GM12878 (cell line): ENCODE data around the gene LRRC74B. TPM values are rescaled to one million over a fixed set of nuclear protein-coding genes. Genes with fewer than 3 reads are reported as not detected.

Experiments
- ATF2 ChIP-seq: IDR thresholded peaks from 2 replicates; pipeline ENCODE4 v1.6.1; 2012; ENCODE audit warnings: low read length, inconsistent platforms
- ATF3 ChIP-seq: IDR thresholded peaks from 2 replicates; pipeline ENCODE4 v1.6.1; 2011; ENCODE audit warnings: low read depth, mild to moderate bottlenecking, low read length, moderate library complexity, borderline replicate concordance; ENCODE audit errors: extremely low read depth
- CHD4 ChIP-seq: fragments of 200-600 bp; sonication (generic); IDR thresholded peaks from 2 replicates; pipeline ENCODE4 v1.6.1; 2016; ENCODE audit warnings: mild to moderate bottlenecking
- EP300 ChIP-seq, 2 experiments: fragments of 150-350 bp in 1 of 2; IDR thresholded peaks; 2 replicates each; pipeline ENCODE4 v1.6.1; 2011 to 2012; ENCODE audit warnings: low read depth in 2 of 2, low read length in 2 of 2, borderline replicate concordance in 1 of 2, improper control_type of control experiment in 1 of 2, inconsistent platforms in 1 of 2; ENCODE audit not compliant: control insufficient read depth in 1 of 2
- PAX5 ChIP-seq: IDR thresholded peaks from 2 replicates; pipeline ENCODE4 v1.6.1; 2011; ENCODE audit warnings: low read depth, low read length, borderline replicate concordance
- RAD21 ChIP-seq: IDR thresholded peaks from 2 replicates; pipeline ENCODE4 v1.6.1; 2011; ENCODE audit warnings: mild to moderate bottlenecking, low read depth, low read length, moderate library complexity; ENCODE audit not compliant: insufficient read depth
- RFX5 ChIP-seq: IDR thresholded peaks from 2 replicates; pipeline ENCODE4 v1.6.1; 2011; ENCODE audit warnings: low read depth, low read length, improper control_type of control experiment
- TAF1 ChIP-seq: IDR thresholded peaks from 2 replicates; pipeline ENCODE4 v1.6.1; 2011; ENCODE audit warnings: mild to moderate bottlenecking, low read depth, low read length, borderline replicate concordance
- ZBTB40 ChIP-seq: fragments of 450-650 bp; IDR thresholded peaks from 2 replicates; pipeline ENCODE4 v1.6.1; 2016; ENCODE audit warnings: mild to moderate bottlenecking, moderate library complexity, borderline replicate concordance
- polyA plus RNA-seq, 11 experiments: library from polyadenylated mRNA; depleted of rRNA in 4 of 11; unstranded in 6 of 11; stranded (reverse) in 5 of 11; fragments of >200 nt; fragmentation: Nextera tagmentation in 4 of 11; fragmentation: Illumina TruSeq in 1 of 11; extraction: Ambion mirVana in 4 of 11; extraction: Trizol in 1 of 11; gene quantifications; 1 replicate in 1 of 11; 2 replicates in 10 of 11; pipeline versions ENCODE4 v1.2.1 to v1.2.3, GENCODE V29; 2011 to 2016; ENCODE audit warnings: inconsistent platforms in 2 of 11, missing spikeins in 2 of 11, low read depth in 1 of 11
- total RNA-seq, 4 experiments: library from RNA; depleted of rRNA in 3 of 4; stranded (reverse); fragments of >200 nt in 3 of 4; fragmentation: Illumina TruSeq in 1 of 4; extraction: Trizol in 1 of 4; gene quantifications; 2 replicates each; pipeline versions ENCODE4 v1.2.1 to v1.2.3, GENCODE V29; 2013 to 2021

LRRC74B gene
- total and polyA plus RNA-seq, 10 of the 15 experiments (the other 5 are each of a cell fraction or from before 2014, with no cell fraction given), result not detected

- TF ChIP-seq RFX5 (no peak), RAD21 (no peak), ATF2 (no peak), ATF3 (no peak), ZBTB40 (peak; percentile 74), TAF1 (no peak), EP300 (IDR thresholded peaks at IDR 0.05; ENCODE audit: borderline replicate concordance in 1 of 2, control insufficient read depth in 1 of 2, low read depth in 2 of 2, low read length in 2 of 2) (no peak), CHD4 (no peak), PAX5 (no peak)
Observed at GRCh38 chr22:21045585-21046294, at the start of gene LRRC74B (continued).
